Peyer's patch (tissue), 4 donors: ENCODE data around the gene CNNM2. TPM values are rescaled to one million over a fixed set of nuclear protein-coding genes. Genes with fewer than 3 reads are reported as not detected.

Source experiments
- DNase-seq, 3 donors: peaks; one replicate each; pipeline ENCODE4 v3.0.0-alpha.2; 2017 to 2019
- H3K27ac ChIP-seq, 4 donors: fragments of 200-600 bp; sonication (generic); one replicate each; pipeline ENCODE4 v1.5.1; 2016 to 2019
- H3K27me3 ChIP-seq, 2 donors: fragments of 200-600 bp; sonication (generic); one replicate each; pipeline ENCODE4 v1.5.1; 2019
- H3K36me3 ChIP-seq, 3 donors: fragments of 200-600 bp; sonication (generic); one replicate each; pipeline ENCODE4 v1.5.1; 2016 to 2019
- H3K4me1 ChIP-seq, 4 donors: fragments of 200-600 bp; sonication (generic); one replicate each; pipeline ENCODE4 v1.5.1; 2016 to 2019
- H3K4me3 ChIP-seq, 4 donors: fragments of 200-600 bp; sonication (generic); 1 replicate in 3 of 4; 2 replicates in 1 of 4; pipeline ENCODE4 v1.5.1; 2016 to 2019; ENCODE audit warnings: mild to moderate bottlenecking in 1 of 4
- H3K9me3 ChIP-seq, 4 donors: fragments of 200-600 bp; sonication (generic); one replicate each; pipeline ENCODE4 v1.5.1; 2016 to 2019; ENCODE audit warnings: mild to moderate bottlenecking in 1 of 4
- CTCF ChIP-seq, 6 experiments: fragments of 450-650 bp in 4 of 6; fragments of 200-600 bp in 2 of 6; sonication (generic) in 1 of 6; IDR thresholded peaks; one replicate each; pipeline ENCODE4 v1.5.1; 2017 to 2019; ENCODE audit warnings: antibody characterized with exemption in 6 of 6, mild to moderate bottlenecking in 3 of 6, moderate library complexity in 1 of 6
- POLR2A ChIP-seq, 2 donors: fragments of 450-650 bp; IDR thresholded peaks; one replicate each; pipeline ENCODE4 v1.5.1; 2017; ENCODE audit warnings: antibody characterized with exemption in 2 of 2, mild to moderate bottlenecking in 2 of 2, moderate library complexity in 2 of 2
- total RNA-seq, 4 donors: library from RNA; depleted of rRNA; stranded (reverse); fragments of >200 nt; gene quantifications; one replicate each; pipeline ENCODE4 v1.1.0, GENCODE V29; 2016

Gene CNNM2
- total RNA-seq, 4 donors from 2014 or later, result 15.8 to 39.6 (median 19.2) TPM

GRCh38 chr10:103106539-103106938, 188.4 kb downstream of the CNNM2 start:
- Histone ChIP-seq H3K4me1 (no peaks in the 10 kb centered on the region), H3K27ac (no peak overlapping the region), H3K4me3 (no peak overlapping the region), H3K9me3 (no peaks in the 10 kb centered on the region), H3K27me3 (no peaks in the 10 kb centered on the region), H3K36me3 (peaks cover 0 to 12% (median 3%) of the 10 kb centered on the region in 3 donors)
- no peak for DNase-seq
- no peak for TF ChIP-seq POLR2A (IDR thresholded peaks at IDR 0.05)
- no peak for TF ChIP-seq CTCF (IDR thresholded peaks at IDR 0.05)

GRCh38 chr10:103109821-103110220, 191.7 kb downstream of the CNNM2 start:
- Histone ChIP-seq H3K36me3 (peaks cover 0 to under 1% (median 0%) of the 10 kb centered on the region in 3 donors), H3K9me3 (no peaks in the 10 kb centered on the region), H3K4me1 (peaks cover 0 to 6% (median 0%) of the 10 kb centered on the region in 4 donors), H3K27me3 (no peaks in the 10 kb centered on the region), H3K4me3 (no peak overlapping the region), H3K27ac (no peak overlapping the region)
- no peak for DNase-seq
- TF ChIP-seq CTCF (IDR thresholded peaks at IDR 0.05) (no peak), POLR2A (IDR thresholded peaks at IDR 0.05) (no peak)

- no peaks in the 10 kb centered on the region for H3K27me3 ChIP-seq
- H3K9me3 ChIP-seq, result no peaks in the 10 kb centered on the region
- H3K36me3 ChIP-seq, result no peaks in the 10 kb centered on the region
- TF ChIP-seq CTCF (IDR thresholded peaks at IDR 0.05) (no peak), POLR2A (IDR thresholded peaks at IDR 0.05) (no peak)
- DNase-seq, result no peak
- peaks cover 0 to 6% (median 0%) of the 10 kb centered on the region in 4 donors for H3K4me1 ChIP-seq
- H3K27ac ChIP-seq, result peak overlapping the region in 2 of 4 donors; percentile 3 to 42
- no peak overlapping the region for H3K4me3 ChIP-seq
Observed at GRCh38 chr10:103110407-103110806, 192.3 kb downstream of the CNNM2 start.

GRCh38 chr10:103111031-103111917, 193.2 kb downstream of the CNNM2 start:
- H3K4me1 ChIP-seq, result peaks cover 0 to 6% (median 0%) of the 10 kb centered on the region in 4 donors
- peak overlapping the region in 3 of 4 donors; percentile 11 to 42 (median 32) for H3K27ac ChIP-seq
- no peaks in the 10 kb centered on the region for H3K36me3 ChIP-seq
- no peaks in the 10 kb centered on the region for H3K9me3 ChIP-seq
- H3K27me3 ChIP-seq, result no peaks in the 10 kb centered on the region
- no peak for TF ChIP-seq CTCF (IDR thresholded peaks at IDR 0.05)
- TF ChIP-seq POLR2A (IDR thresholded peaks at IDR 0.05), result no peak
- no peak overlapping the region for H3K4me3 ChIP-seq
- no peak for DNase-seq

- Histone ChIP-seq H3K27ac (peak overlapping the region in 2 of 4 donors; percentile 32 to 42), H3K36me3 (no peaks in the 10 kb centered on the region)
Observed at GRCh38 chr10:103111918-103112877, 194.1 kb downstream of the CNNM2 start.

More at GRCh38 chr10:103111918-103112877, 194.1 kb downstream of the CNNM2 start:
- Histone ChIP-seq H3K4me3 (no peak overlapping the region), H3K4me1 (peaks cover 0 to 6% (median 0%) of the 10 kb centered on the region in 4 donors), H3K27me3 (no peaks in the 10 kb centered on the region), H3K9me3 (no peaks in the 10 kb centered on the region)
- TF ChIP-seq POLR2A (IDR thresholded peaks at IDR 0.05), result no peak
- no peak for TF ChIP-seq CTCF (IDR thresholded peaks at IDR 0.05)
- no peak for DNase-seq
